ENCODE data around the gene HSF2. TPM values are rescaled to one million over a fixed set of nuclear protein-coding genes. Genes with fewer than 3 reads are reported as not detected.

The HSF2 gene
- total and polyA plus RNA-seq, 2 of the 13 experiments (the other 11 are each of a cell fraction or from before 2014, with no cell fraction given): 24.8 to 26.4 TPM

DNA sequence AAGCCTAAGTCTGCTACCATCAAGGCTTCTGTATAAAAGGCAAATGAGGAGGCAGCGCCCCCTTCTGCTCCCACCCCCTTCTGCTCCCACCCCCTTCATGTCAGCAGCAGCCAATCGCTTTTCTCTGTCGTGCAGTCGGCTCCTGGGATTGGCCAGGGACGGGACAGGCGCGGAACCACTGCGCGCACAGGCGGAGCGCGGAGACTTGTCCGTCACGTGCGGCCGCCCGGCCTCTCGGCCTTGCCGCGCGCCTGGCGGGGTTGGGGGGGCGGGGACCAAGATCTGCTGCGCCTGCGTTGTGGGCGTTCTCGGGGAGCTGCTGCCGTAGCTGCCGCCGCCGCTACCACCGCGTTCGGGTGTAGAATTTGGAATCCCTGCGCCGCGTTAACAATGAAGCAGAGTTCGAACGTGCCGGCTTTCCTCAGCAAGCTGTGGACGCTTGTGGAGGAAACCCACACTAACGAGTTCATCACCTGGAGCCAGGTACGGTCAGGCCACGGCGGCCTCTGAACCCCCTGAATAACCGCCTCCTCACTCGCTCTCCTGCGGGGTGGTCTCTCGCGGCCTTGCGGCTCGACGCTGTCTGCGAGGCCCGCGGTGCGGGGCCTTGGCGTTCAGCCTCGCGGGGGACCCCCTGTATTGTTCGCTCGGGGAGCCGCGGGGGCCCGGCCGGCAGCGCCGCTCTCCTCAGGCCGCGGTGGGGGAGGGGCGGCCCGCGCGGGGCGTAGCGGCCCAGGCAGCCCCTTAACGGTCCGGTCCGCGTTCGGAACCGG, at the start of gene HSF2 (continued):
- TF ChIP-seq ZNF280B (CRISPR knock-in tag; IDR thresholded peaks at IDR 0.05; ENCODE audit: borderline replicate concordance) (peak; percentile 92), ZNF761 (CRISPR knock-in tag; conservative IDR thresholded peaks at IDR 0.05) (peak; percentile 82; the same call in 1 of the 2 replicates), SRSF4 (IDR thresholded peaks at IDR 0.05; ENCODE audit: low read depth, low read length, poor library complexity, severe bottlenecking) (no peak), ZNF770 (CRISPR knock-in tag; IDR thresholded peaks at IDR 0.05) (peak; percentile 49; the same call in 1 of the 2 replicates), ZBTB1 (CRISPR knock-in tag; IDR thresholded peaks at IDR 0.05; ENCODE audit: borderline replicate concordance) (no peak), IKZF4 (CRISPR knock-in tag; IDR thresholded peaks at IDR 0.05; ENCODE audit: borderline replicate concordance, low read depth, not compliant biosample characterization) (peak; percentile 81), DNMT1 (CRISPR knock-in tag; IDR thresholded peaks at IDR 0.05) (peak; percentile 49; the same call in 1 of the 2 replicates), E2F5 (CRISPR knock-in tag; conservative IDR thresholded peaks at IDR 0.05) (peak; percentile 84), HES4 (CRISPR knock-in tag; IDR thresholded peaks at IDR 0.05; ENCODE audit: borderline replicate concordance) (peak; percentile 80), PRDM4 (CRISPR knock-in tag; IDR thresholded peaks at IDR 0.05; ENCODE audit: borderline replicate concordance) (no peak), RFX1 (IDR thresholded peaks at IDR 0.05) (no peak), POGZ (CRISPR knock-in tag; IDR thresholded peaks at IDR 0.05) (peak; percentile 98)
- TF ChIP-seq, protein P1, sequence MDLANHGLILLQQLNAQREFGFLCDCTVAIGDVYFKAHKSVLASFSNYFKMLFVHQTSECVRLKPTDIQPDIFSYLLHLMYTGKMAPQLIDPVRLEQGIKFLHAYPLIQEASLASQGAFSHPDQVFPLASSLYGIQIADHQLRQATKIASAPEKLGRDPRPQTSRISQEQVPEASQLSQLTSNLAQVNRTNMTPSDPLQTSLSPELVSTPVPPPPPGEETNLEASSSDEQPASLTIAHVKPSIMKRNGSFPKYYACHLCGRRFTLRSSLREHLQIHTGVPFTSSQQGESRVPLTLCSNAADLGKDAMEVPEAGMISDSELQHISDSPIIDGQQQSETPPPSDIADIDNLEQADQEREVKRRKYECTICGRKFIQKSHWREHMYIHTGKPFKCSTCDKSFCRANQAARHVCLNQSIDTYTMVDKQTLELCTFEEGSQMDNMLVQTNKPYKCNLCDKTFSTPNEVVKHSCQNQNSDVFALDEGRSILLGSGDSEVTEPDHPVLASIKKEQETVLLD (CRISPR knock-in tag; IDR thresholded peaks at IDR 0.05; ENCODE audit: low read depth): no peak; the same call in 1 of the 2 replicates
